Ecto neural progenitor cell (in vitro differentiated cells): ENCODE data around the gene CAMKMT.

Experiments used
- DNase-seq: peaks from one replicate; pipeline ENCODE4 v3.0.0-alpha.2; 2018; ENCODE audit warnings: low spot score

Gene CAMKMT

DNA sequence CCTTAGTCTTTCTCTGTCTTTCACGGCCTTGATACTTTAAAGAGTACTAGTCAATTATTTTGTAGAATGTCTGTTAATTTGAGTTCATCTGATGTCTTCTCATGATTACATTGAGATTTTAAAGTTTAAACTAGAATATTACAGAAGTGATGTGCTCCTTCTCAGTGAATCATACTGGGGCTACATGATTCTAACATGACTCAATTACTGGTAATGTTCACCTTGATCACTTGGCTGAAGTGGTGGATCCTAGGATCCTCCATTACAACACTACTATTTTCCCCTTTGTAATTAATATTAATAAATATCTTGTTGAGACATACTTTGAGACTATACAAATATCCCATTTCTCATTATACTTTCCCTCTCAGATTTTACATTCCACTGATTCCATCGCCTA, 148.5 kb downstream of the CAMKMT start:
- DNase-seq, result no peak

DNA sequence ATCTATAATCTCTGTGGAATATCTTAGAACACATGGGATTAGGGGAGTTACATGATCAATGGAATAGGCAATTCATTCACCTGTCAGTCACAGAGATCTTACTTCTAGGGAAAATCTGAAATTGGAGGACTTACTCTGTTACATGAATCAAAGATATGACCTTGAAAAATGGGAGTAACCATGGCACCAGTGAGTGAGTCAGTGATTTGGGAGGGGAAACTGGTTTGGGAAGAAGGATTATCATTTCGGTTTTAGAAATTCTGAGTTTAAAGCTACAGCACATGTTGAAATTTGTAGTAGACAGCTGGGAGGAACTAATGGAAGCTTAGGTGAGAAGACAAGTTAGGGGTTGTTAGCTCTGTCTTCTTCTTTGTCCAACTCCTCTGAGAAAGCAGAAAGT, 153.7 kb downstream of the CAMKMT start:
- no peak for DNase-seq

DNA sequence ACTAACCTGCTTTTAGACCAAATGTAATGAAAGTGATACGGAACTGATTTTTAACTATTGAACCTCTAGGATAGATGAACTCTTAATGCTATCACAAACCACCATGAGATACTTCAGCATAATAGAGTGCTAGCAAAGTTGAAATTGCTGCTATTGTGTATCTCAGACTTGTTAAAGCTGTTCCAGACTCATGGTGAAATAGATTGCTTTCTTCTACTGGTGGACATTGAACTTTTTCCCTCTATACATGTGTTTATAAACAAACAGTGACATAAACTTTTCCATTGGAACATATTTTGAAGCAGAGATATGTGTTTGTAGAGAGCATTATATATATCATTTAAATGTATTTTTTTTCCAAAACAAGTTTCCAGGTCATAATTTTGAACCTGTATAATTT, 157.3 kb downstream of the CAMKMT start:
- no peak for DNase-seq

DNA sequence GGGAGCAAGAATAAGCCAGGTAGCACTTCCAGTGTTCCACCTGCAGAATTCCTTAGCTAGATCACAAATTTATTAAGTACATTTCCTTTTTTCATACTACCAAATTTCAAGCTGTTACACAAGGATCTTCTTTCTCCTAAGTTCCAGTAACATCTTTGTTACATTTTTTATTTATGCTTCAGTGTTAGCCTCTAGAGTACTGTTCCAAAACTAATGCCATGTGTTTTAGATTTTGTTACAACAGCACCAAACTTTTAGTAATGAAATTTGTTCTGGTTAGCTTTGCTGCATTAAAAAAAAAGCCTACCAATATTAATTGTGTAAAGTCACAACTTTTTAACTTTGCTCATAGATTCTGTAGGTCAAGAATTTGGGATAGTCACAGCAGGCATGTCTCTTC, 161.1 kb downstream of the CAMKMT start:
- no peak for DNase-seq

DNA sequence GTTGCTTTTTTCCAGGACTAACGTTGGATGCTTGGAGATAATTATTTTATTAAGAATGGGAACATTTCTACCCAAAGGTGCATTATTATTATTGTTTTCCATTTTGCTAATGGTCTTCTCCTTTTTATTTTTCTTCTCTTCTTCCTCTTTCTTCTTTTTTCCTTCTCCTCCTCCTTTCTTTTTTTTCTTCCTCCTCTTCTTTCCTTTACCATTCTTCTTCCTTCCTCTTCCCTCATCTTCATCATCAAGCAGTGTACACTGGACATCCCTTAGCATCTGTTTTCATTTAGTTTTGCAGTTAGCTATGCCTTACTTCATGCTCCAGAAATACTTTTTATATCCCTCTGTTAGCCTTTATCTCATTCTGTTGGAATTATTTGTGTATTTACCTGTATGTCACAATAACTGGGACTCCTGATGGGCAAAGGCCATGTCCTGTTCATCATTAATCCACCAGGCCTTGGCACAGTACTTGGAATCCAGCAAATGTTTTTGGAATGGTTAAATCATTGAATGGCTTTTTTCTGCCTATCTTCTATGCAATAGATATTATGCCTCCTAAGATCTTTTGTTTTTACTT, 162.7 kb downstream of the CAMKMT start:
- DNase-seq, result no peak

DNA sequence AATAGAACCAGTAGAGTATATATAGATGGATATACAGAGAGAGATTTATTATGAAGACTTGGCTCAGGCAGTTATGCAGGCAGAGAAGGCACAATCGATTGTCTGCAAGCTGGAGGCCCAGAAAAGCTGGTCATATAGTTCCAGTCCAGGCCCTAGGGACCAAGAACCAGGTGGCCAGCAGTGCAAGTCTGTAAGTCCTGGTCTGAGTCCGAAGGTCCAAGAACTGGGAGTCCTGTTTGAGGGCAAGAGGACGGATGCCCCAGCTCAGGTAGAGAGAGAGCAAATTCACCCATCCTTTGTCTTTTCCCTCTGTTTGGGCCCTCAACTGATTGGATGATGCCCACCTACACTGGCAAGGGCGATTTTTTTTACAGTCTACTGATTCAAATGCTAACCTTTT, 164.6 kb downstream of the CAMKMT start:
- no peak for DNase-seq

DNA sequence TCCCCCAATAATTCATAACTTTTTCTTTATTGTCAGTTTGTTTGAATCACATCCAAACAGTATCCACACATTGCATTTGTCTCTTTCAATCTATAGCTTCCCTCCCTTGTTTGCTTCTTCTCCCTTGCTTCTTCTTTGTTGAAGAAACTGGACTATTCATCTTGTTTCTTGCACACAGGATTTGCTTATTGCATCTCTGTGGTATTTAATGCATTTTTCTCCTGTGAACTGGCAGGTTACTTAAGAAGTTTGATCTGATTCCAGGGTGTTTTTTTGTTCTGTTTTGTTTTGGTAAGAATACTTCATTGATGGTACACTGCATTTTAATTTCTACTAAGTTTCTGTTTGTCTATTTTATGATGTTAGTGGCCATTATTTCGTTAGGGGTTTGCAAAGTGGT, 166.8 kb downstream of the CAMKMT start:
- DNase-seq, result no peak

DNA sequence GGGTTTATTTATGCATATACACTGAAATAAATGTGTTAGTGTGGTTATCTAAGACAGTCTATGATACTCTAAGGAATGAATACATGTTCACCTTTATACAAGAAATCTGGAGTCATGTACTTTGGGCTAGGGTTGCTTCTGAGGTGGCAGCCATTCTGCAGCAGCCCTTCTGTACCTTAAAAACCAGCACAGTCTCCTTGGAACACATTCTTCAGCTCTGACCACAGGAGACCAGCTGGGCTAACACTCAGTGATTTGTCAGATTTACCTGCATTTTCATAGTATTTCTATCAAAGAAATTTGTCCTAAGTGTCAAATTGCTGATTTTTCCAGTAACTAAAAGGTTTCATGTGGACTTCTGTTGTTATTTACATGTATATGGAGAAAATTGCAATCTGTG, 167.7 kb downstream of the CAMKMT start:
- DNase-seq, result no peak

DNA sequence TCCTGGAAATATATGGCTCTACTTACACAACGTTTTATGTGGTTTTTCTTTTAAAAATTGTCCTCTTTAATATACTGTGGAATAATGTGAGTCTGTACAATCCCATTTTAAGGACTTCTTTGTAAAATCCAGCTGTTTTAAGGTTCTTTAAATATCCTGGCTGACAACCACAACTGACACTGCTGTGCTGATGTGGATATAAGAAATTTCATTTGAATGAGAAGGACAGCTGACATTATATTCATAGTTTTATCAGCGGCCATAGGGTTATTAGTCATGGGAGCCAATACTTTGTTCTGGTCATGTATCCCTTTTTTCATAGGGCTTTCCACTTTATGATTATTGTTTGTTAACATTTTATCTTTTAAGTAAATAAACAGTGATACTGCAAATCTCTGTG, 169.5 kb downstream of the CAMKMT start:
- no peak for DNase-seq

DNA sequence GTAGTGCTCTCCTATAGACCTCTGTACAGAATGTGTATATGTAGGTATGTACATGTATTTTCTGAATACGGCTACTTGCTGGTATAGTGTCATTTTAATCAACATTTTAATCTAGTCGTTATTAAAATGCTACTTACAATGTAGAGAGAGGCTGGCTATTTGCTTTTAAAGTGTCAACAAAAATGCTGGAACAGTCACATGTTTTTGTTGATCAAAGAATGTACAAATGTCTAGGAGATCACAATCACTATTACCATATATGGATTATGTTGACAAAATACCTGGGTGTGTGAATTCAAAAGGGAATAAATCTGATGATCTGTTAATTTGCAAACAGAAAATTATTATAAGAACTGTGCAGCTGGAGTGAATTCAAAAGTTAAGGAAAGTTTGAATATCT, 170.3 kb downstream of the CAMKMT start:
- no peak for DNase-seq

DNA sequence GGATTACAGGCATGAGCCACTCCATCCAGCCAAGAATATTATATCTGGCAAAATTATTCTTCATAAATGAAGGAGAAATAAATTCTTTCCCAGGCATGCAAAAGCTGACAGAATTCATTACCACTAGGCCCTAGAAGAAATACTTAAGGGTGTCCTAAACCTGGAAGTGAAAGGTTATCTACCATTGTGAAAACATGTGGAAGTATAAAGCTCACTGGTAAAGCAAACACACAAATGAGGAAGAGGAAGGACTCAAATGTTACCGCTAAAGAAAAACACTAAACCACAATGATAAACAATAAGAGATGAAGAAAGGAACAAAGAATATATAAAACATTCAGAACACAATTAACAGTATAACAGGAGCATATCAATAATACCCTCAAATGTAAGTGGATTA, 171.8 kb downstream of the CAMKMT start:
- no peak for DNase-seq

DNA sequence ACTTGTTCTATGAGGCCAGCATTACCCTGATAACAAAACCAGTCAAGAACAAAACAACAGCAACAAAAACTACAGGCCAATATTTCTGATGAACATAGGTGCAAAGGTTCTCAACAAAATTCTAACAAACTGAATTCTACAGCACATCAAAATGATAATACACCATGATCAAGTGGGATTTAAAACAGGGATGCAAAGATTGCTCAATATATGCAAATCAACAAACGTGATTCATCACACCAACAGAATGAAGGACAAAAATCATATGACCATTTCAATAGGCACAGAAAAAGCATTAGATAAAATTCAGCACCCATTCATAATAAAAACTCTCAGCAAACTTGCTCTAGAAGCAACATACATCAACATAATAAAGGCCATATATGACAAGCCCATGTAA, 173.6 kb downstream of the CAMKMT start:
- DNase-seq, result no peak

DNA sequence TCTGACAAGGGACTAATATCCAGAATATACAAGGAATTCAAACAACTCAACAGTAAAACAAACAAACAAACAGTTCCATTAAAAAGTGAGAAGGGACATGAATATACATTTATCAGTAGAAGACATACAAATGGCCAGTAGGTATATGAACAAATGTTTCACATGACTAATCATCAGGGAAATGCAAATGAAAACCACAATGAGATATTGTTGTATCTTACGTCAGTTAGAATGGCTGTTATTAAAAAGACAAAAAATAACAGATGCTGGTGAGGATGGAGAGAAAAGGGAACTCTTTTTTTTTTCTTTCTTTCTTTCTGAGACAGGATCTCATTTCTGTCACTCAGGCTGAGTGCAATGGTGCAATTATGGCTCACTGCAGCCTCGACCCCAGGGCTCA, 175.5 kb downstream of the CAMKMT start:
- DNase-seq, result no peak

DNA sequence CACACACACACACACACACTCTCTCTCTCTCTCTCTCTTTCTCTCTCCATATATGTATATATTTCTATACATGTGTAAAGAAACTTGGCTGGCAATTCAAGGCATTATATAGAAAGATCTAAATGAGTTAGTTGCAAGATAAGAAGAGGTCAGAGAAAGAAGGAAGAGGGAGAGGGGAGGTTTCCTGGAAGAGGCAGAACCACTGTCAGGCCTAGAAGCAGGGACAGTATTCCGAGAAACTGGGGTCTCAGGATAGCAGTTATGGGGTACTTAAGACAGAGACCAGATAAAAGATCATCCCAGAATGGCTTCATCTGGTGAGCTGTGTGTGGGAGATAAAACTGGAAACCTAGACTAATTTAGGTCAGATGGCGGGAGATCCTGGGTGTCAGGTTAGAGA, 180.8 kb downstream of the CAMKMT start:
- DNase-seq, result no peak

DNA sequence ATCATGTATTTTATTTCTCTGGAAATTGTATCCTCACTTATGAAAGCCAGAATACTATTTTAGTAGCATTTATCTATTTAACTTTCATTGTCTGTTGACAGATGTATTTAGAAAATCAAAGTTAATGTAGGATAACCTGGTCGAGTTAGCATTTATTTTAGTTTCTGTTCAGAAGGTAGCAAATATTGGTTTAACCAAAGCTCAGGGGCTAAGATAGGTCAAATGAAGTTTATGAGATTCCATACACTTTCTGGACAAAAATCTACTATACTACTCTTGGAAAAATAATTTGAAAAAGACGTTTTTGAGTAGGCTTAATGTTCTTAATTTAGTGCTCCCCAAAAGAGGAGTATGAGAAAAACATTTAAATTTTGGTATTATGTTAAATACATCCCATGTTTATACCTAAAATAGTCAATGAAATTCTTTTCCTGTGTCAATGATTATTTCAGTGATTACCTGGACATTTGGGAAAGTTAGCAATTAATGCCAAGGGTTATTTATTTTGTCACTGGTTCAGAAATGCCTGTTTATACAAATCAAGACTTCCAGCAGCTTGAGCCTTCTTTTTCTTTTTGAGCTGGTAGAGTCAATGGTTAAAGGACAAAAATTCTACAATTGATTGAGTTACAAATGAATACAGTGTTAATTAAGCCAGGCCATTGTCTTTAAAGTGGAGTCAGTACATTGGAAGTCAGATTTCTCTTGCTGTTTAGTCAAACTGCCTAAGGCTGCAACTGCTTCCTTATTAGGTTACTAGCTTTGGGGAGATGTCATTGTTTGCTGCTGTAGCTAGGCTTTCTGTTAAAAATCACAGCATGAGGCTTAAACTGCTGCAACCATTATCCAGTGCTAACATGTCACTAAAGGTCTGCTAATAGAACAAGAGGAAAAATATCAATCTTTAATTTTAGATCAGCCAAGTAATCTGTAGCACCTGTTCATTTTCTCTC, 182.3 kb downstream of the CAMKMT start:
- no peak for DNase-seq

DNA sequence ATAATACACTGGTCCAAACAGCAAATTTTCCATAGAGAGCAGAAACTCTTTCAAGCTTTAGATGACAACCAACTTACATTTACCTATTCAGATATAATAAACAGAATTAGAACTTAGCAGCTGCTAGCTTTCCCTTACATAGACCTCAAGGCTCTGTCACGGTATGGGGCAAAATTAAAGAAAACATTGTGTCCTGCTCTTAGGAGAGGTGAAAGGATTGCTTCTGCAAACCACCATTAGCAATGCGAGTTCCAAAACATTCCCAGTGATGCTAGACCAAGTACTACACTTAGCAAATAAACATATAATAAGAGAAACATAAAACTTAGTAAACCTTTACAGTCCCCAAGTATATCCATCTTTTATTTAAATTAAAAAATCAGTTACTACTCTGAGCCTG, 183.3 kb downstream of the CAMKMT start:
- DNase-seq, result no peak

DNA sequence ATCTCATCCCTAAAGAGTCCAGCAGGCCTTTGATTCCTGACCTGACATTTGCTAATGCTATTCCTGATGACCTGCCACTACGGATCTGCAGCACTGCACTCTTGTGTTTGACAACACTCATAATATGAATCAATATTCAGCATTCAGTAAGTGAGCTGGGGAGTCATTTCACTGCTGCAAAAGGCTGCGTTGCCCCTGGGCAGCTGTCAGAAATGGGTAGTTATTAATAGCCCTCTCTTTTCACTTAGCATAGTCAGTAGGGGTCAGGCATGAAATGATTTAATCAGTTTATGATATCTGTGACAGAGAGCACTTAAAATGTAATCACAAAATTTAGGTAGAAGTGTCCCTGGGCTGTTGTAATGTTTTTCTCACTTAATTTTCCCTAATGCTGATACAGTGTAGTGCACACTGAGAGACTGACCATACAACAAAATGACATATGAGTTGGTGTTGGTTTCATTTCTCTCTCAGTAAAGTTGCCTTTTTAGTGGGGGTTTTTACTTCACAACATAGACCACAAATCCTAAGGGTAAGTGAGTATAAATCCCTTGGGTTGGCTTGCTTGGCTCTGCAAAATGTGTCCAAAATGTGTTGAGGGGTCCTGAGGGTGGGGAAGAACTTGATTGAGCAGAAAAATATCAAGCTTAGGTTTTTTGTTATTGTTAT, 184.8 kb downstream of the CAMKMT start:
- DNase-seq, result no peak

DNA sequence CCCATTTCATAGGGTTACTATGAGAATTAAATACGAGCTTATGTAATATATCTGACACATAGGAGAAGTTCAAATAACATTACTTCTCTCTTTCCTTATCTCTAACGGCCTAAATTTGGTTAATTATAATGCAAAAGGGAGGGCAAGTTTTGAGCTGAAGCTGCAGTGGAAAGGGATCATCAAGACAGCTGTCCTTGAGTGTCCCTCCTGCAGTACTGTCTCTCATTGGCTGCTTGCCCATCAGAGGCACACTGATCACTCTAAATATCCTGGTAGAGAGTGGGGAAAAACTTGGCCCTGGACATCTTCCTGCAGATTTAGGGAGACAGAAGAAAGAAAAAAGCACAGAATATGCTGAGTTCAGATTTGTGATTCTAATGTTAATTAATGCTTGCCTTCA, 186.0 kb downstream of the CAMKMT start:
- no peak for DNase-seq

DNA sequence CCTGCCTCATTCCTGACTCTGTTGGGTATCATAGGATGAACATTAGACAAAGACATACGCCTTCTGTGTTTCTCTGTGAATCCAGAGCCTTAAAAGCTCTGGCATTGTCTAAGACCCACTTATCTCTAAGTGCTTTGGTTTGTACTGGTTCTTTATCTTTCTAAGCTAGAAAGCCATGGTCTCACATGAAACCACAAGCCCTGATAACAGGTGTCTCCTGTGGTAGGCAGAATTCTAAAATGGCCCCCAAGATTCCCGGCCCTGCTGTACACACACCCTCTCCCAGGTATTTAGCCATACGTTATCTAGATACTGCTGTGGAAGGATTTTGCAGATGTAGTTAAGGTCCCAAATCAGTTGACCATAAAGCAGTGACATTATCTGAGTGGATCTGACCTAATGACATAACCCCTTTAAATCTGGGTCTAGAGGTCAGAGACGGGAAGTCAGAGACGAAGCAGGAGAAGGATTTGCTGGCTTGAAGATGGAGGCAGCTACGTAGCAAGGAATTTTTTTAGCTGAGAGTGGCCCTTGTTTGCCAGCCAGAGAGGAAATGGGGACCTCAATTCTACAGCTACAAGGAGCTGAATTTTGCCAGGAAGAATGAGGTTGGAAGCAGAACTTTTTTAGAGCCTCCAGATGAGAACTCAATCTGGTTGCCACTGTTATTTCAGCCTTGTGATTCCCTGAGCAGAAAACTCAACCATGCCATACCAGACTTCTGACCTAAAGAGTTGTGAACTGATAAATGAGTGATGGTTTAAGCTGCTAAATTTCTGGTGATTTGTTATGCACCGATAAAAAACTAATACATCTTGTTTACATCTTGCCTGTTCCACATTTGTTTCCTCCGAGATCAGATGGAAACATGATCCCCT, 186.7 kb downstream of the CAMKMT start:
- no peak for DNase-seq

DNA sequence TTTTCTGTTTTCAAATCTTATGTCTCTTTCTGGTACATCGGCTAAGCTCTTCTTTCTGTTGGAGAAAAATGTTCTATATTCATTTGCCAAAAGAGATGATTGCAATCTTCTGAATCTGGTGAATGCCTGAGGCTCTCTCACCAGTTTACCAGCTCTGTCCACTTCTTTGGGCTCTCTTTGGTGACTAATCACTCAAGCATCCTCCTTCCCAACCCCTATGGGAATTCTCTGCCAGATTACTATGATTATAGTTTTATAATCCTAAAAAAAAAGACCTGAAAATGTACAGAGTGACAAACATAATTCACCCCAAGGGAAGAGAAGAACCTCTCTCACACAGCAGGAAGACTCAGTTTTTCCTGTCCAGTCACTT, 187.3 kb downstream of the CAMKMT start:
- DNase-seq, result no peak

DNA sequence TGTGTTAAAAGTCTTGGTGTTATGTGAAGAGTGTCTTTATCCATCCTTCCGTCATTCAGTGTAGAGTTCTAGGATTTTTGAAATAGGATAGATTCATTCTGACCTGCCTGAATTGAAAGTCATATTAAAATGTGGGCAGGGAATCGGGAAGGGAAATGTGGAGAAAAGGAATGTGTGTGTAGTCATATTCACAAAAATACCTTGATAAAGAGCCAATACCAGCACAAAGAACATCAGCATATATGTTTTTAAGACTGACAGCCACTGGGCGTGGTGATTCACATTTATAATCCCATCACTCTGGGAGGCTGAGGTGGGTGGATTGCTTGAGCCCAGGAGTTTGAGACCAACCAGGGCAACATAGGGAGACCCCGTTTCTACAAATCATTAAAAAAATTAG, 188.1 kb downstream of the CAMKMT start:
- DNase-seq, result no peak

DNA sequence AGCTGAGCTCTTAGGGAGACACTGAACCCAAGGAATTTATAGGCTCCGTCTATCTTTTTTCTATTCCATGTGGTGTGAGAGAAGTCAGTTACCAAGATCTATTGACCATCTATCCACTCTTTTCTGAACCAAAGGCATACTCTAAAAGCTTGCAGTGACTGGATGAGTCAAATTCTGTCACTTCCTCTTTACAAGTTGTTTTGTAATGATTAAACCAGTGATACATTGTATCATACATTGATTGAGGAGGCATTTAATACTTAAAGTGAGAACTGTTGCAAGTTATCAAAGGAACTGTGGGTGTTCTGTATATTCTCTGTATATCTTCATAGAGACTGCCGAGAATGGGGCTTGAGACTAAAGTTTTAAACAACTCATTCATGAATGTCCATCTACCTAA, 188.8 kb downstream of the CAMKMT start:
- DNase-seq, result no peak
